Measurements from ENCODE around the gene LURAP1L.

The LURAP1L gene

DNA sequence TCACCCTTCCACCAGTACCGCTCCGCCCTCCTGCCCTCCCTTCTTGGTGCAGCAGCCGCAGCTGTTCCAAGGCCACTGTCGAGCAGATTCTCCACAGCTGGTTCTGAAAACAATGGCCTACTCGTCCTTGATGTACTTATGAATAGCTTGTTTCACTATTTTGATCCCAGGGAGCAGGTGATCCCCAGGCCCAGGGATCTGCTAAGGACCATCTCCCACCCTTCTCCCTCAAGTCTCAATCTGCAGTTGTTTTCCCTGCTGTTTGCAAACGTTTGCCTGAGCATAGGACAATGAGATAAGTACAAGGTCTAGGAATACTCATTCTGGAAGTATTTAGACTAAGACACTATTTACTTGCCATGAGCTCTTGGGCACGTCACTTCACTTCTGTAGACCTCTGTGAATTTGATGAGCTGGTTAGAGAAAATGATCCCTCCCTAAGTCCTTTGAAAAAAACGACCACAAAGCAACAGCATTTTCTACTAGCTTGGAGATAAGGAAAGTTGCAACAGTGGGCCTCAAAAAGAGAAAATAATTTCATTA lies 1.8 kb downstream of the LURAP1L start:
- peak overlapping the region; percentile 88 for H3K27ac ChIP-seq (ENCODE audit: low read length)
- H3K9me3 ChIP-seq (ENCODE audit: control insufficient read depth in 2 of 2, low read length in 2 of 2) = no peaks in the 10 kb centered on the region
- H3K27me3 ChIP-seq (ENCODE audit: control insufficient read depth in 1 of 2, insufficient read depth in 2 of 2, low read length in 2 of 2) = no peaks in the 10 kb centered on the region
- H3K4me1 ChIP-seq (ENCODE audit: control insufficient read depth, insufficient read depth, low read length) = peaks cover 10% of the 10 kb centered on the region
- H3K4me3 ChIP-seq (ENCODE audit: low read length in 2 of 2) = peak overlapping the region; percentile 96 to 99
- H3K9ac ChIP-seq (ENCODE audit: low read length in 2 of 2) = peak overlapping the region; percentile 82 to 93
- H3K36me3 ChIP-seq (ENCODE audit: control insufficient read depth in 2 of 2, insufficient read depth in 2 of 2, low read length in 2 of 2) = no peaks in the 10 kb centered on the region

DNA sequence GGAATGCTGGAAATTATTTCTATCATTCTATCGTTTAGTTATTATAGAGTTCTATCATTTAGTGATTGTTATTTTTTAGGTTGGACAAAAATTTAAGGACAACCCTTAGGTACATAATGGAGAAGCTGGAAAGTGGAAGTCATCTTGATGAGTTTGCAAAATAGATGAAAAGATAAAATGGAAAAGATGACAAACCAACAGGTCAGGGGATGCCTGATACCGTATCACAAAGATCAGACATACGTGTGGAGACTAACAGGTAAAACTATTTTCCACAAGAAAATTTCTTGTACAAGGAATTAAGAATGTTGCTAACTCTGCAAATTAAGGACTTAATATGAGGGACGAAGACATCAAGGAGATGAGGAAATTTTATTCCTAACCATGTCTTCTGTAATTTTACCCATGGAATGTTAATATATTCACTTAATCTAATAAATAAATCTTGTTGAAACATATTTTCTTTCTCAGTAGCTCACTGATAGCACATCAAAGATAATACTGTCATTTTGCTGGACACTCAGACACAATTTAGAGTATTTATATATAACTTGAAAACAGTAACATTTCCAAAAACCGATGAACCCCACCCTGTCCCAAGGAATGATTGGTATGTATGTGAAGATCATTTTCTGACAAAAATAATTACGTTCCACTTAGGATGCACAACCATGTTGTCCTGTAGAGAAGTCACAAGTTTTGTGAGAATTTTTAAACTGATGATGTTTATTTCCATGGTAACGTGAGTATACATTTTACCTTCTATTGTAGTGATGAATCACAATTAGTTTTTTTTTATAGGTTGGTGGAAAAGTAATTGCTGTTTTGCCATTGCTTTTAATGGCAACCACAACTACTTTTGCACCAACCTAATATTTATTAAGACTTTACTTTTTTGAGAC lies 2.6 kb downstream of the LURAP1L start:
- H3K4me3 ChIP-seq (ENCODE audit: low read length in 2 of 2) = peak overlapping the region; percentile 96 to 99
- H3K9me3 ChIP-seq (ENCODE audit: control insufficient read depth in 2 of 2, low read length in 2 of 2) = no peaks in the 10 kb centered on the region
- peaks cover 10% of the 10 kb centered on the region for H3K4me1 ChIP-seq (ENCODE audit: control insufficient read depth, insufficient read depth, low read length)
- H3K27me3 ChIP-seq (ENCODE audit: control insufficient read depth in 1 of 2, insufficient read depth in 2 of 2, low read length in 2 of 2) = no peaks in the 10 kb centered on the region
- H3K36me3 ChIP-seq (ENCODE audit: control insufficient read depth in 2 of 2, insufficient read depth in 2 of 2, low read length in 2 of 2) = no peaks in the 10 kb centered on the region
- H3K27ac ChIP-seq (ENCODE audit: low read length) = peak overlapping the region; percentile 88
- H3K9ac ChIP-seq (ENCODE audit: low read length in 2 of 2) = peak overlapping the region; percentile 82 to 93

DNA sequence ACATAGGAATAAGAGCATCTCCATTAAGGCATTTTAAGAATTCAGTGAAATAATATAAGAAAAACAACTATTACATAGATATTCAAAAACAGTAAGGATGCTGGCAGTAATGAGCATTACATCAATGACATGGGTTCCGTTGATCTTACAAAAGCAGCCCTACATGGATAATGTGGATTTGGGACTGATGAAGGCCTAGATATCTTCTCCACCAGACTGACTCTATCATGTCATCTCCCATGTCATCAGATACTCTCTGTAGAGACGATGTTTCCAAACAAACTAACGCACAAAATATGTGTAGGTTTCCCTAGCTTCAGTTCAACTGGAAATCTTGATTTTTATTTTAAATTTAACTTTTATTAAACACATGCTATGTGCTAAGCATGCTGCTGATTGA lies 3.6 kb downstream of the LURAP1L start:
- Histone ChIP-seq H3K4me3 (ENCODE audit: low read length in 2 of 2) (peak overlapping the region; percentile 96 to 99), H3K27ac (ENCODE audit: low read length) (no peak overlapping the region), H3K9ac (ENCODE audit: low read length in 2 of 2) (peak overlapping the region in 1 of 2 donors; percentile 10)

GRCh38 chr9:12781226-12781733 lies 6.5 kb downstream of the LURAP1L start:
- H3K4me1 ChIP-seq (ENCODE audit: control insufficient read depth, insufficient read depth, low read length) = peaks cover 25% of the 10 kb centered on the region
- H3K27me3 ChIP-seq (ENCODE audit: control insufficient read depth in 1 of 2, insufficient read depth in 2 of 2, low read length in 2 of 2) = no peaks in the 10 kb centered on the region
- H3K27ac ChIP-seq (ENCODE audit: low read length) = no peak overlapping the region
- H3K4me3 ChIP-seq (ENCODE audit: low read length in 2 of 2) = peak overlapping the region; percentile 0 to 45
- no peaks in the 10 kb centered on the region for H3K9me3 ChIP-seq (ENCODE audit: control insufficient read depth in 2 of 2, low read length in 2 of 2)
- peak overlapping the region in 1 of 2 donors; percentile 12 for H3K9ac ChIP-seq (ENCODE audit: low read length in 2 of 2)
- no peaks in the 10 kb centered on the region for H3K36me3 ChIP-seq (ENCODE audit: control insufficient read depth in 2 of 2, insufficient read depth in 2 of 2, low read length in 2 of 2)

More for the DNA sequence above, 3.6 kb downstream of the LURAP1L start:
- Histone ChIP-seq H3K27me3 (ENCODE audit: control insufficient read depth in 1 of 2, insufficient read depth in 2 of 2, low read length in 2 of 2) (no peaks in the 10 kb centered on the region), H3K36me3 (ENCODE audit: control insufficient read depth in 2 of 2, insufficient read depth in 2 of 2, low read length in 2 of 2) (no peaks in the 10 kb centered on the region), H3K9me3 (ENCODE audit: control insufficient read depth in 2 of 2, low read length in 2 of 2) (no peaks in the 10 kb centered on the region), H3K4me1 (ENCODE audit: control insufficient read depth, insufficient read depth, low read length) (peaks cover 10% of the 10 kb centered on the region)

DNA sequence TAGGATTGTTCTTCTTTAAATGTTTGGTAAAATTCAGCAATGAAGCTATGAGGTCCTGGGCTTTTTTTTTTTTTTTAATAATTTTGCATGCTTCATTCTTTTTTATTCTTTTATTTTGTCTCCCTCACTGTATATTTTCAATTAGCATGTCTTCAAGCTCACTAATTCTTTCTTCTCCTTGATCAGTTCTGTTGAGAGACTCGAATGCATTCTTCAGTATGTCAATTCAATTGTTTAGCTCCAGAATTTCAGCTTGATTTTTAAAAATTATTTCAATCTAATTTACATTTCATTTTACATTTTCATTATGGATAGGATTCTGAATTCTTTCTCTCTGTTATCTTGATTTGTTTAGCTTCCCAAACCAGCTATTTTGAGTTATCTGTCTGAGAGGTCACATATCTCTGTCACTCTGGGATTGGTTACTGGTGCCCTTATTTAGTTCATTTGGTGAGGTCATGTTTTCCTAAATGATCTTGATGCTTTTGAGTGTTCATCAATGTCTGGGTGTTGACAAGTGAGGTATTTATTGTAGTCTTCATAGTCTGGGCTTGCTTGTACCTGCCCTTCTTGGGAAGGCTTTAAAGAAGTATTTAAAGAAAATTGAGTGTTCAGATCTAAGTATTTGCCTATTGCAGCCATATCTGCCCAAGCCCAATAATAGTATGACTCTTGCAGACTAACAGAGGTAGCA lies 9.1 kb downstream of the LURAP1L start:
- Histone ChIP-seq H3K4me3 (ENCODE audit: low read length in 2 of 2) (peak overlapping the region in 1 of 2 donors; percentile 30), H3K9ac (ENCODE audit: low read length in 2 of 2) (peak overlapping the region in 1 of 2 donors; percentile 4), H3K27ac (ENCODE audit: low read length) (peak overlapping the region; percentile 85)

DNA sequence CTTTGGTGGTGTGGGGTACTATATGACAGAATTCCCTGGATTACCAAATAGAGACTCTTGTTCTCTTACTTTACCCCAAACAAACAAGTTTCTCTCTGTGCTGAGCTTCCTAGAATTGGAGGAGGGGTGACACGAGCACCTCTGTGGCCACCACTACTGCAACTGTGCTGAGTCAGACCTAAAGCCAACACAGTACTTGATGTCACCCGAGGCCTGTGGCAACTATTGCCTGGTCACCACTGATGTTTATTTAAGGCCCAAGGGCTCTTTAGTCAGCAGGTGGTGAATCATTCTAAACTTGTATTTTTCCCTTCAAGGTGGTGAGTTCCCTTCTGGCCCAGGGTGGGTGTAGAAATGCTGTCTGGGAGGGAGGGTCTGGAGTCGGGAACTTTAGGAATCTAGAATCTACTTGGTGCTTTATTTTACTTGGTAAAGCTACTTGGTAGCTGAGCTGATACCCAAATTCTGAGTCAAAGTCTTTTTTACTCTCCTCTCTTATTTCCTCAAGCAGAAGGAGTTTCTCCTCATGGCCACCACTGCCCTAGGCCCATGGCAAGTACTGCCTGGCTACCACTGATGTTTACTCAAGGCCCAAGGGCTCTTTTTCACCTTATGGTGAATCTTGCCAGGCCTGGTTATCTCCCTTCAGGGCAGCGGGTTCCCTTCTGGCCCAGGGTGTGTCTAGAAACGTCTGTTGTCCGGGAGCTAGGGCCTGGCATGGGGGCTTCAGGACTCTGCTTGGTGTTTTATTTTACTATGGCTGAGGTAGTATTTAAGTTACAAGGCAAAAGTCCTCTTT lies 9.8 kb downstream of the LURAP1L start:
- H3K9ac ChIP-seq (ENCODE audit: low read length in 2 of 2) = peak overlapping the region; percentile 22 to 24
- no peaks in the 10 kb centered on the region for H3K9me3 ChIP-seq (ENCODE audit: control insufficient read depth in 2 of 2, low read length in 2 of 2)
- peak overlapping the region; percentile 33 to 44 for H3K4me3 ChIP-seq (ENCODE audit: low read length in 2 of 2)
- peak overlapping the region; percentile 85 for H3K27ac ChIP-seq (ENCODE audit: low read length)
- H3K36me3 ChIP-seq (ENCODE audit: control insufficient read depth in 2 of 2, insufficient read depth in 2 of 2, low read length in 2 of 2) = no peaks in the 10 kb centered on the region
- no peaks in the 10 kb centered on the region for H3K27me3 ChIP-seq (ENCODE audit: control insufficient read depth in 1 of 2, insufficient read depth in 2 of 2, low read length in 2 of 2)
- H3K4me1 ChIP-seq (ENCODE audit: control insufficient read depth, insufficient read depth, low read length) = peaks cover 18% of the 10 kb centered on the region

More for the DNA sequence above, 9.1 kb downstream of the LURAP1L start:
- Histone ChIP-seq H3K4me1 (ENCODE audit: control insufficient read depth, insufficient read depth, low read length) (peaks cover 18% of the 10 kb centered on the region), H3K36me3 (ENCODE audit: control insufficient read depth in 2 of 2, insufficient read depth in 2 of 2, low read length in 2 of 2) (no peaks in the 10 kb centered on the region), H3K9me3 (ENCODE audit: control insufficient read depth in 2 of 2, low read length in 2 of 2) (no peaks in the 10 kb centered on the region), H3K27me3 (ENCODE audit: control insufficient read depth in 1 of 2, insufficient read depth in 2 of 2, low read length in 2 of 2) (no peaks in the 10 kb centered on the region)

DNA sequence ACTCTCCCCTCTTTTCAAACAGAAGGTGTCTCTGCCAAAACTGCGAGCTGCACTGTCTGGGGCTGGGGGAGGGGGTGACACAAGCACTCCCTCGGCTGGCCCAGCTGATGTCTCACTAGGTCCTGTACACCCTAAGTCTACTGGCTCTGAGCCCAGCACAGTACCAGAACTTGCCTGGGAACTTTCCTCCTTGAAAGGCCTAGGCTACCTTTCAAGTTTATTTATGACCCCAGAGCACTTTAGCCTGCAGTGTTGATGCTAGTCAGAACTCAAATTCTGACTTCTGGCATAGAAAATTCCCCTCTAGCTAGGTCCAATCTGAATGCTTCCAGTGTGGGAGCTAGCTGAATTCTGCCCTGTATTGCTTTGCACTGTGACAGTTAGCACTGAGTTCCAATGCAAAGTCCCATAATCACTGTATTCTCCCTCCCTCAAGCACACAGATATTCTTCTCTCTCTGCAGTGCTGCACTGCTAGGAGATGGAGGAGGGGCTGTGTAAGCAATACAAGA lies 10.5 kb downstream of the LURAP1L start:
- peak overlapping the region in 1 of 2 donors; percentile 52 for H3K9ac ChIP-seq (ENCODE audit: low read length in 2 of 2)
- no peaks in the 10 kb centered on the region for H3K27me3 ChIP-seq (ENCODE audit: control insufficient read depth in 1 of 2, insufficient read depth in 2 of 2, low read length in 2 of 2)
- peak overlapping the region; percentile 44 to 52 for H3K4me3 ChIP-seq (ENCODE audit: low read length in 2 of 2)
- H3K4me1 ChIP-seq (ENCODE audit: control insufficient read depth, insufficient read depth, low read length) = peaks cover 14% of the 10 kb centered on the region
- peak overlapping the region; percentile 85 for H3K27ac ChIP-seq (ENCODE audit: low read length)
- H3K9me3 ChIP-seq (ENCODE audit: control insufficient read depth in 2 of 2, low read length in 2 of 2) = no peaks in the 10 kb centered on the region
- H3K36me3 ChIP-seq (ENCODE audit: control insufficient read depth in 2 of 2, insufficient read depth in 2 of 2, low read length in 2 of 2) = no peaks in the 10 kb centered on the region

DNA sequence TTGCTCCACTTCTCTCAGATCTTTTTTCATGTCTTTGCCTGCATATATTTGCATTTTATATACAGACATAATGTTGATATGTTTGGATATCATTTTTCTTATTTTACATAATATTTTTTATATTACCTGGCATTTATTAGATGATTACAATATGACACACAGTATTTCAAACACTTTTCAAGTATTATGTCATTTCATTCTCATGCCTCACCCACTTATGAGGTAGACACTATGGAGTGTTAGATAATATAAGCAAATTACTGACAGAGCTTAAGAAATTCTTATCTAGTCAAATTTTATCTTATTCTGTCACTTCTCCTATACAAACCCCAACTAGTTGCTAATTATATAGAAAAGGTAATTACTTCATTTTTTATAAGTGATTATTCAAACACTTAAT lies 11.1 kb downstream of the LURAP1L start:
- peak overlapping the region in 1 of 2 donors; percentile 52 for H3K9ac ChIP-seq (ENCODE audit: low read length in 2 of 2)
- no peaks in the 10 kb centered on the region for H3K27me3 ChIP-seq (ENCODE audit: control insufficient read depth in 1 of 2, insufficient read depth in 2 of 2, low read length in 2 of 2)
- peak overlapping the region; percentile 85 for H3K27ac ChIP-seq (ENCODE audit: low read length)
- peaks cover 14% of the 10 kb centered on the region for H3K4me1 ChIP-seq (ENCODE audit: control insufficient read depth, insufficient read depth, low read length)
- H3K36me3 ChIP-seq (ENCODE audit: control insufficient read depth in 2 of 2, insufficient read depth in 2 of 2, low read length in 2 of 2) = no peaks in the 10 kb centered on the region
- H3K4me3 ChIP-seq (ENCODE audit: low read length in 2 of 2) = peak overlapping the region; percentile 36 to 52
- no peaks in the 10 kb centered on the region for H3K9me3 ChIP-seq (ENCODE audit: control insufficient read depth in 2 of 2, low read length in 2 of 2)

DNA sequence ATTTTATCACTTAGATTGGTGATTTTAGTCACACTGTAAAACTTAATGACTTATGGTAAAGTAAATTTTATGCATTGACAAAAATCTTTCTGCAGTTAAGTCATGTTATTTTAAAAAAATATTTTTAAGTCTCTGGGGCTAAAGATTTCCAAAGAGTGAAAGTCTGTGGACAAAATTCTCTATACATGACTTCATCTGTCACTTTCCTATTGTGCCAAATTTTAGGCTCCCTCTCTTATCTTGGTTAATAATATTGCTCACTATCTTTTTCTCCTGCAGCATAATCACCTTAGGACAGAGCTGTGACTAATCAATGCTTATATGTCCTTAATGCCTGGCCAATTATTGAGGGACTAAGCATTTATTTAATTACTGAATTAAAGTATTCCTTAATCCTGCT lies 15.2 kb downstream of the LURAP1L start:
- Histone ChIP-seq H3K36me3 (ENCODE audit: control insufficient read depth in 2 of 2, insufficient read depth in 2 of 2, low read length in 2 of 2) (no peaks in the 10 kb centered on the region), H3K27ac (ENCODE audit: low read length) (no peak overlapping the region), H3K4me1 (ENCODE audit: control insufficient read depth, insufficient read depth, low read length) (peaks cover 9% of the 10 kb centered on the region), H3K9me3 (ENCODE audit: control insufficient read depth in 2 of 2, low read length in 2 of 2) (no peaks in the 10 kb centered on the region), H3K9ac (ENCODE audit: low read length in 2 of 2) (no peak overlapping the region), H3K27me3 (ENCODE audit: control insufficient read depth in 1 of 2, insufficient read depth in 2 of 2, low read length in 2 of 2) (no peaks in the 10 kb centered on the region), H3K4me3 (ENCODE audit: low read length in 2 of 2) (no peak overlapping the region)

DNA sequence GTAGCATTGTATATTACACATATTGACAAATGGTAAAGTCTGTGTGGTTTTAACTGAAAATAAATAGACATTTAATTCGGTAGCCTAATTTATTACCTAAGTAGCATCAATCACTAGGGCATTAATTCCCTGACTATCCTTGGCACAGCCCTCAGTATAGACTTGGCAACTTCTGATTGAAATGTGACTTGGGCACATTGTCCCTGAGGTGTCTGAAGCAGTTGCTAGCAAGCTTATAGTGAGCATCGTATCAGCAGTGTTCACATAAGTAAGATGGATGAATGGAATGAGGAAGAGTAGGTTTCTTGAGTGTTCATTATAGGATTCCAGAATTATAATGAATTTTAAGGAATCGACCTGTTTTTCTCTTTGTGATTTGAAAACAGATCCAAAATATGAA lies 16.1 kb downstream of the LURAP1L start:
- Histone ChIP-seq H3K4me1 (ENCODE audit: control insufficient read depth, insufficient read depth, low read length) (peaks cover 5% of the 10 kb centered on the region), H3K27ac (ENCODE audit: low read length) (no peak overlapping the region), H3K36me3 (ENCODE audit: control insufficient read depth in 2 of 2, insufficient read depth in 2 of 2, low read length in 2 of 2) (no peaks in the 10 kb centered on the region), H3K27me3 (ENCODE audit: control insufficient read depth in 1 of 2, insufficient read depth in 2 of 2, low read length in 2 of 2) (no peaks in the 10 kb centered on the region), H3K9ac (ENCODE audit: low read length in 2 of 2) (no peak overlapping the region), H3K9me3 (ENCODE audit: control insufficient read depth in 2 of 2, low read length in 2 of 2) (no peaks in the 10 kb centered on the region), H3K4me3 (ENCODE audit: low read length in 2 of 2) (no peak overlapping the region)

All from stomach smooth muscle (tissue), 2 donors.